CD4-positive, alpha-beta T cell (primary cell): ENCODE measurements around the gene MON2. TPM values are rescaled to one million over a fixed set of nuclear protein-coding genes. Genes with fewer than 3 reads are reported as not detected.

Experiments
- ATAC-seq: fragments of 200-7000 bp; cut with Tn5 transposase; one replicate; pipeline ENCODE4 v1.10.0; 2022; ENCODE audit warnings: mild to moderate bottlenecking; ENCODE audit not compliant: poor library complexity
- CTCF ChIA-PET: fragments of 350-600 bp; sonication (Branson Sonifier 250); formaldehyde crosslinking; loops from one replicate; lab custom pipeline; 2021; ENCODE audit warnings: antibody characterized with exemption, inconsistent platforms; lab: Charles Lee
- POLR2A ChIA-PET: fragments of 350-600 bp; sonication (Branson Sonifier 250); formaldehyde crosslinking; loops from one replicate; lab custom pipeline; 2021; ENCODE audit warnings: antibody characterized with exemption, inconsistent platforms; lab: Charles Lee
- DNase-seq, 14 experiments: peaks; one replicate each; pipeline ENCODE4 v3.0.0-alpha.2; 2013 to 2020; ENCODE audit warnings: mixed read lengths in 2 of 14
- H3K27ac ChIP-seq, 2 donors: one replicate each; pipeline versions ENCODE4 v1.5.1 to v1.7.0; 2013; ENCODE audit warnings: low read length in 2 of 2, low read depth in 1 of 2, mild to moderate bottlenecking in 1 of 2
- H3K27me3 ChIP-seq, 2 experiments: 1 replicate in 1 of 2; 2 replicates in 1 of 2; pipeline versions ENCODE4 v1.6.1 to v1.7.0; 2013; ENCODE audit warnings: low read length in 2 of 2, control low read depth in 1 of 2, mild to moderate bottlenecking in 1 of 2, moderate library complexity in 1 of 2; ENCODE audit not compliant: insufficient read depth in 2 of 2, control insufficient read depth in 1 of 2
- H3K36me3 ChIP-seq: one replicate; pipeline ENCODE4 v1.6.1; 2013; ENCODE audit warnings: low read length, control low read depth; ENCODE audit not compliant: insufficient read depth
- H3K4me1 ChIP-seq: one replicate; pipeline ENCODE4 v1.6.1; 2013; ENCODE audit warnings: low read length, control low read depth; ENCODE audit not compliant: insufficient read depth
- H3K4me3 ChIP-seq: one replicate; pipeline ENCODE4 v1.5.1; 2013; ENCODE audit warnings: mild to moderate bottlenecking, low read length, moderate library complexity
- H3K9me3 ChIP-seq, 2 experiments: 1 replicate in 1 of 2; 2 replicates in 1 of 2; pipeline versions ENCODE4 v1.6.1 to v1.7.0; 2013; ENCODE audit warnings: low read length in 2 of 2, mild to moderate bottlenecking in 2 of 2, control low read depth in 1 of 2, moderate library complexity in 1 of 2; ENCODE audit not compliant: control insufficient read depth in 1 of 2, insufficient read depth in 1 of 2
- H3K27ac Mint-ChIP-seq: one replicate; pipeline ENCODE4 v1.8.0; 2020; ENCODE audit warnings: mixed read lengths
- H3K27me3 Mint-ChIP-seq: one replicate; pipeline ENCODE4 v1.8.0; 2021; ENCODE audit warnings: mixed read lengths
- H3K36me3 Mint-ChIP-seq: one replicate; pipeline ENCODE4 v1.8.0; 2021; ENCODE audit warnings: low read depth, mixed read lengths
- H3K4me1 Mint-ChIP-seq: one replicate; pipeline ENCODE4 v1.8.0; 2021; ENCODE audit warnings: low read depth, mixed read lengths
- H3K4me3 Mint-ChIP-seq: one replicate; pipeline ENCODE4 v1.8.0; 2020; ENCODE audit warnings: mild to moderate bottlenecking, mixed read lengths
- H3K9me3 Mint-ChIP-seq: one replicate; pipeline ENCODE4 v1.8.0; 2020; ENCODE audit warnings: mixed read lengths
- CTCF ChIP-seq: fragments of 200-600 bp; IDR thresholded peaks from one replicate; pipeline ENCODE4 v1.8.0; 2022; ENCODE audit warnings: antibody characterized with exemption, mild to moderate bottlenecking
- intact Hi-C, 2 experiments: fragments of 100-400 bp; cut with DNase I in 1 of 2; cut with micrococcal nuclease in 1 of 2; formaldehyde crosslinking; loops; one replicate each; pipeline versions ENCODE4 v1.15.1 to v1.9.0; 2023 to 2025; cut with DNase I, micrococcal nuclease
- total RNA-seq, 174 experiments: library from RNA in 2 of 174; stranded (reverse) in 2 of 174; gene quantifications; one replicate each; pipeline ENCODE4 v1.2.3 and lab custom pipeline; 2021 to 2026

MON2 gene
- total RNA-seq, 2 experiments from 2014 or later: 51.8 to 52.6 TPM

GRCh38 chr12:62537551-62537950 is 70.9 kb downstream of the MON2 start:
- Mint-ChIP-seq H3K36me3 (peaks cover 82% of the 10 kb centered on the region), H3K9me3 (no peaks in the 10 kb centered on the region), H3K4me3 (no peak overlapping the region), H3K27ac (no peak overlapping the region), H3K27me3 (no peaks in the 10 kb centered on the region), H3K4me1 (no peaks in the 10 kb centered on the region)
- Histone ChIP-seq H3K27me3 (no peaks in the 10 kb centered on the region), H3K27ac (no peak overlapping the region), H3K4me3 (no peak overlapping the region), H3K9me3 (no peaks in the 10 kb centered on the region), H3K4me1 (no peaks in the 10 kb centered on the region), H3K36me3 (peaks cover 60% of the 10 kb centered on the region)
- intact Hi-C loops: no loop called here
- ATAC-seq: no peak
- POLR2A ChIA-PET: no interaction called here
- no peak for TF ChIP-seq CTCF
- DNase-seq: no peak
- CTCF ChIA-PET: no interaction called here

DNA sequence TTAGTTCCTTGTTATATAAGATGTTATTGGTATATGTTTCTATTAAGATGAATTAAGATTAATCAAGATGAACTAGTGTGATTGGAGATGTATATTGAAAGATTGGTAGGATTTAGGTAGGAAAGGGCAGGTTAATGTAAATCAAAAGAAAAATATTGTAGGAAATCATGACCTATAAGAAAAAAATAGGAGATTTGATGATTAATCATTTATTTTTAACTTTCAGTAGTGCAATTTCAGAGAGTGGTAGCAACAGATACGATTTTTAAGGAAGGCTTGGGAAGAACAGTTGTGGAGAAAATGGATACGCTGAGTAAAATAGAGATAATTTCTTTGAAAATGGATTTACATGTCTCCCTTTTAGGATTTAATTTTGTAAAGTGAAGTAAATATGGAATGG is 73.7 kb downstream of the MON2 start:
- peaks cover 87% of the 10 kb centered on the region for H3K36me3 Mint-ChIP-seq
- H3K27me3 ChIP-seq: no peaks in the 10 kb centered on the region
- H3K4me1 Mint-ChIP-seq: no peaks in the 10 kb centered on the region
- H3K9me3 Mint-ChIP-seq: no peaks in the 10 kb centered on the region
- no peak overlapping the region for H3K27ac Mint-ChIP-seq
- ChIA-PET POLR2A (no interaction called here), CTCF (no interaction called here)
- no peak for ATAC-seq
- intact Hi-C loops: no loop called here
- TF ChIP-seq CTCF: no peak
- no peak overlapping the region for H3K27ac ChIP-seq
- H3K36me3 ChIP-seq: peaks cover 64% of the 10 kb centered on the region
- no peaks in the 10 kb centered on the region for H3K27me3 Mint-ChIP-seq
- no peak overlapping the region for H3K4me3 ChIP-seq
- DNase-seq: no peak
- no peak overlapping the region for H3K4me3 Mint-ChIP-seq
- H3K9me3 ChIP-seq: no peaks in the 10 kb centered on the region
- no peaks in the 10 kb centered on the region for H3K4me1 ChIP-seq

- Mint-ChIP-seq H3K27ac (no peak overlapping the region), H3K36me3 (peaks cover 82% of the 10 kb centered on the region), H3K27me3 (no peaks in the 10 kb centered on the region), H3K4me1 (no peaks in the 10 kb centered on the region), H3K9me3 (no peaks in the 10 kb centered on the region), H3K4me3 (no peak overlapping the region)
- Histone ChIP-seq H3K27me3 (no peaks in the 10 kb centered on the region), H3K4me3 (no peak overlapping the region), H3K36me3 (peaks cover 61% of the 10 kb centered on the region), H3K4me1 (no peaks in the 10 kb centered on the region), H3K9me3 (no peaks in the 10 kb centered on the region), H3K27ac (no peak overlapping the region)
- no peak for TF ChIP-seq CTCF
- intact Hi-C loops: no loop called here
- ATAC-seq (no peak), DNase-seq (no peak)
- ChIA-PET POLR2A (no interaction called here), CTCF (no interaction called here)
Measured at GRCh38 chr12:62542814-62543213, 76.2 kb downstream of the MON2 start.
